HCT116 (cell line): ENCODE data around the gene RNF166. TPM values are rescaled to one million over a fixed set of nuclear protein-coding genes. Genes with fewer than 3 reads are reported as not detected.
A peak's percentile ranks its signal among the peaks of the same experiment; 100 is the strongest.

Experiments
- ATAC-seq: fragments of 200-7000 bp; cut with Tn5 transposase; 2 replicates; pipeline ENCODE4 v1.9.1; 2020; ENCODE audit warnings: mild to moderate bottlenecking, moderate library complexity
- BruUV-seq: library from RNA; stranded (reverse); fragments of 400-500 nt; replicated peaks from 2 replicates; lab custom pipeline; 2021; lab: Mats Ljungman, UMichigan
- CTCF ChIA-PET: fragments of 300-600 bp; sonication (Branson Sonifier 250); formaldehyde crosslinking; loops from one replicate; lab custom pipeline; 2021; ENCODE audit warnings: antibody characterized with exemption; lab: Charles Lee
- POLR2A ChIA-PET: fragments of 300-600, 350-600 bp; sonication (Branson Sonifier 250); formaldehyde crosslinking; loops from one replicate; lab custom pipeline; 2021; ENCODE audit warnings: antibody characterized with exemption; lab: Charles Lee
- RAD21 ChIA-PET, 2 experiments: fragments of 300-600 bp; sonication (Branson Sonifier 250); formaldehyde crosslinking; loops; one replicate each; lab custom pipeline; 2023; ENCODE audit warnings: low total read pairs in 2 of 2; ENCODE audit not compliant: uncharacterized antibody in 2 of 2, unreplicated experiment in 2 of 2, low non-redundant PET in 1 of 2; lab: Charles Lee
- DNase-seq: peaks from one replicate; pipeline ENCODE4 v3.0.0-alpha.2; 2010; ENCODE audit warnings: low read depth, low spot score
- H2AFZ ChIP-seq: fragments of 200-600 bp; shearing (Covaris generic), sonication (generic); 2 replicates; pipeline ENCODE4 v1.6.1; 2017; ENCODE audit warnings: low read depth, mixed run types, mixed read lengths, antibody characterized with exemption, low read length; ENCODE audit not compliant: poor library complexity, severe bottlenecking
- H3K27ac ChIP-seq: 2 replicates; pipeline ENCODE4 v1.5.1; 2012; ENCODE audit warnings: low read depth, low read length
- H3K27me3 ChIP-seq: fragments of 200-600 bp; sonication (generic); 2 replicates; pipeline ENCODE4 v1.6.1; 2016; ENCODE audit warnings: mixed run types, low read length, mixed read lengths; ENCODE audit not compliant: insufficient read depth
- H3K36me3 ChIP-seq, 2 experiments: fragments of 200-500 bp in 1 of 2; fragments of 200-600 bp in 1 of 2; sonication (Bioruptor generic) in 1 of 2; sonication (generic) in 1 of 2; 2 replicates each; pipeline versions ENCODE4 v1.5.1 to v1.6.1; 2014 to 2016; ENCODE audit warnings: low read length in 2 of 2, inconsistent platforms in 1 of 2, mixed read lengths in 1 of 2, mixed run types in 1 of 2; ENCODE audit not compliant: insufficient read depth in 2 of 2, control insufficient read depth in 1 of 2
- H3K4me1 ChIP-seq, 2 experiments: fragments of 200-600 bp in 1 of 2; sonication (generic) in 1 of 2; 2 replicates each; pipeline versions ENCODE4 v1.5.1 to v1.6.1; 2012 to 2017; ENCODE audit warnings: low read length in 2 of 2, inconsistent platforms in 1 of 2, mild to moderate bottlenecking in 1 of 2, mixed read lengths in 1 of 2, mixed run types in 1 of 2, moderate library complexity in 1 of 2; ENCODE audit not compliant: insufficient read depth in 2 of 2, control insufficient read depth in 1 of 2
- H3K4me2 ChIP-seq: fragments of 200-600 bp; sonication (generic); 2 replicates; pipeline ENCODE4 v1.6.1; 2017; ENCODE audit warnings: mixed run types, low read length, mixed read lengths
- H3K4me3 ChIP-seq, 2 experiments: fragments of 200-600 bp in 1 of 2; sonication (generic) in 1 of 2; replicated peaks in 1 of 2; 2 replicates each; pipeline ENCODE4 v1.5.1; 2011 to 2016; ENCODE audit warnings: low read length in 2 of 2, control low read depth in 1 of 2, low read depth in 1 of 2, mild to moderate bottlenecking in 1 of 2, mixed read lengths in 1 of 2, mixed run types in 1 of 2
- H3K79me2 ChIP-seq: fragments of 200-600 bp; sonication (generic); 2 replicates; pipeline ENCODE4 v1.6.1; 2017; ENCODE audit warnings: mild to moderate bottlenecking, mixed run types, low read length, moderate library complexity, mixed read lengths; ENCODE audit not compliant: insufficient read depth
- H3K9ac ChIP-seq: fragments of 200-600 bp; sonication (generic); 2 replicates; pipeline ENCODE4 v1.6.1; 2016; ENCODE audit warnings: low read length, mixed read lengths
- H3K9me2 ChIP-seq: fragments of 200-600 bp; sonication (generic), shearing (Covaris generic); 2 replicates; pipeline ENCODE4 v1.6.1; 2017; ENCODE audit warnings: mixed run types, mild to moderate bottlenecking, moderate library complexity; ENCODE audit not compliant: insufficient read depth
- H3K9me3 ChIP-seq, 2 experiments: fragments of 200-500 bp in 1 of 2; fragments of 200-600 bp in 1 of 2; sonication (Bioruptor generic) in 1 of 2; sonication (generic) in 1 of 2; 2 replicates each; pipeline ENCODE4 v1.6.1; 2014 to 2017; ENCODE audit warnings: low read length in 2 of 2, mixed read lengths in 2 of 2, inconsistent platforms in 1 of 2, low read depth in 1 of 2, mild to moderate bottlenecking in 1 of 2, mixed run types in 1 of 2, moderate library complexity in 1 of 2; ENCODE audit not compliant: control insufficient read depth in 1 of 2, insufficient read depth in 1 of 2
- H4K20me1 ChIP-seq: fragments of 200-600 bp; sonication (generic), shearing (Covaris generic); 2 replicates; pipeline ENCODE4 v1.6.1; 2017; ENCODE audit warnings: mixed run types, mild to moderate bottlenecking, moderate library complexity; ENCODE audit not compliant: insufficient read depth
- CBX3 ChIP-seq: IDR thresholded peaks from 2 replicates; pipeline ENCODE4 v1.6.1; 2012; ENCODE audit warnings: low read depth
- EGR1 ChIP-seq: IDR thresholded peaks from 2 replicates; pipeline ENCODE4 v1.6.1; 2012; ENCODE audit warnings: low read depth
- ELF1 ChIP-seq: IDR thresholded peaks from 2 replicates; pipeline ENCODE4 v1.6.1; 2012; ENCODE audit warnings: low read depth, borderline replicate concordance
- EZH2 ChIP-seq: fragments of 200-600 bp; sonication (generic); IDR thresholded peaks from 2 replicates; pipeline ENCODE4 v1.6.1; 2017; ENCODE audit warnings: antibody characterized with exemption, mixed run types
- FOSL1 ChIP-seq: IDR thresholded peaks from 2 replicates; pipeline ENCODE4 v1.6.1; 2012; ENCODE audit warnings: low read depth
- JUND ChIP-seq: IDR thresholded peaks from 2 replicates; pipeline ENCODE4 v1.6.1; 2012
- MAX ChIP-seq: IDR thresholded peaks from 2 replicates; pipeline ENCODE4 v1.6.1; 2012
- POLR2A ChIP-seq: IDR thresholded peaks from 2 replicates; pipeline ENCODE4 v1.7.0; 2011; ENCODE audit warnings: borderline replicate concordance; ENCODE audit not compliant: insufficient read depth, insufficient read length; ENCODE audit errors: extremely low read depth
- POLR2AphosphoS5 ChIP-seq: IDR thresholded peaks from 2 replicates; pipeline ENCODE4 v1.6.1; 2011; ENCODE audit warnings: mild to moderate bottlenecking, low read depth, low read length, moderate library complexity
- SIN3A ChIP-seq: IDR thresholded peaks from 2 replicates; pipeline ENCODE4 v1.6.1; 2012; ENCODE audit warnings: low read depth
- SP1 ChIP-seq: IDR thresholded peaks from 2 replicates; pipeline ENCODE4 v1.6.1; 2012; ENCODE audit warnings: low read depth
- SRF ChIP-seq: IDR thresholded peaks from 2 replicates; pipeline ENCODE4 v1.6.1; 2012; ENCODE audit warnings: low read depth
- TCF7L2 ChIP-seq: IDR thresholded peaks from 2 replicates; pipeline ENCODE4 v1.7.0; 2011; ENCODE audit warnings: borderline replicate concordance, inconsistent platforms; ENCODE audit not compliant: insufficient read depth, insufficient read length; ENCODE audit errors: extremely low read depth
- YY1 ChIP-seq: IDR thresholded peaks from 2 replicates; pipeline ENCODE4 v1.6.1; 2011; ENCODE audit warnings: low read length, low read depth, moderate library complexity, mild to moderate bottlenecking; ENCODE audit not compliant: insufficient replicate concordance; ENCODE audit errors: extremely low read depth
- ZBTB33 ChIP-seq: IDR thresholded peaks from 2 replicates; pipeline ENCODE4 v1.6.1; 2011; ENCODE audit warnings: mild to moderate bottlenecking, low read length, moderate library complexity; ENCODE audit not compliant: insufficient replicate concordance; ENCODE audit errors: extremely low read depth
- ZFX ChIP-seq: fragments of 450-650 bp; IDR thresholded peaks from 2 replicates; pipeline ENCODE4 v1.6.1; 2017
- ZNF274 ChIP-seq: fragments of 200-500 bp; sonication (Bioruptor generic); IDR thresholded peaks from 2 replicates; pipeline ENCODE4 v1.6.1; 2014; ENCODE audit warnings: mild to moderate bottlenecking, low read depth, low read length, inconsistent platforms
- intact Hi-C: fragments of 100-400 bp; cut with micrococcal nuclease; formaldehyde crosslinking; loops from 2 replicates; pipeline ENCODE4 v1.10.0; 2022
- total RNA-seq: library from RNA; stranded (reverse); gene quantifications from one replicate; pipeline ENCODE4 v1.2.1, GENCODE V29; 2021; ENCODE audit not compliant: unreplicated experiment
- TF ChIP-seq, protein P1 (sequence below), 3 experiments: fragments of 200-600 bp in 1 of 3; sonication (generic) in 1 of 3; IDR thresholded peaks in 2 of 3; conservative IDR thresholded peaks in 1 of 3; 2 replicates each; pipeline ENCODE4 v1.5.1; 2012 to 2017; ENCODE audit warnings: low read depth in 2 of 3, low read length in 2 of 3, antibody characterized with exemption in 1 of 3, borderline replicate concordance in 1 of 3, control low read depth in 1 of 3, mild to moderate bottlenecking in 1 of 3, mixed read lengths in 1 of 3, mixed run types in 1 of 3, moderate library complexity in 1 of 3; ENCODE audit not compliant: insufficient read depth in 1 of 3

The RNF166 gene
- total RNA-seq, 1 experiment from 2014 or later, result 39.4 TPM

- BruUV-seq, result TSS peak; percentile 67
- Histone ChIP-seq H3K4me1 (peaks cover 17 to 19% of the 10 kb centered on the region in 2 experiments), H3K9me3 (no peaks in the 10 kb centered on the region), H3K4me3 (peak overlapping the region; percentile 85 to 100), H4K20me1 (no peaks in the 10 kb centered on the region), H2AFZ (no peak overlapping the region), H3K27me3 (no peaks in the 10 kb centered on the region), H3K79me2 (peaks cover 59% of the 10 kb centered on the region), H3K9me2 (no peaks in the 10 kb centered on the region), H3K9ac (peak overlapping the region; percentile 76), H3K27ac (peak overlapping the region; percentile 73), H3K36me3 (peaks cover 2 to 5% of the 10 kb centered on the region in 2 experiments; a peak in 1 of 4 replicates), H3K4me2 (peak overlapping the region; percentile 84)
- intact Hi-C loops, result no loop called here
- ChIA-PET CTCF (interaction anchor here (1.8 kb wide), 1 partner anchor 30 kb away, joined by 9 read pairs; no protein-coding TSS in a partner anchor), RAD21 (no interaction called here), POLR2A (no interaction called here)
- no peak for TF ChIP-seq EGR1
- TF ChIP-seq FOSL1, result no peak
- no peak for TF ChIP-seq POLR2AphosphoS5
- no peak for TF ChIP-seq ZFX
- no peak for TF ChIP-seq ELF1
- TF ChIP-seq ZBTB33, result no peak
- TF ChIP-seq, protein P1, sequence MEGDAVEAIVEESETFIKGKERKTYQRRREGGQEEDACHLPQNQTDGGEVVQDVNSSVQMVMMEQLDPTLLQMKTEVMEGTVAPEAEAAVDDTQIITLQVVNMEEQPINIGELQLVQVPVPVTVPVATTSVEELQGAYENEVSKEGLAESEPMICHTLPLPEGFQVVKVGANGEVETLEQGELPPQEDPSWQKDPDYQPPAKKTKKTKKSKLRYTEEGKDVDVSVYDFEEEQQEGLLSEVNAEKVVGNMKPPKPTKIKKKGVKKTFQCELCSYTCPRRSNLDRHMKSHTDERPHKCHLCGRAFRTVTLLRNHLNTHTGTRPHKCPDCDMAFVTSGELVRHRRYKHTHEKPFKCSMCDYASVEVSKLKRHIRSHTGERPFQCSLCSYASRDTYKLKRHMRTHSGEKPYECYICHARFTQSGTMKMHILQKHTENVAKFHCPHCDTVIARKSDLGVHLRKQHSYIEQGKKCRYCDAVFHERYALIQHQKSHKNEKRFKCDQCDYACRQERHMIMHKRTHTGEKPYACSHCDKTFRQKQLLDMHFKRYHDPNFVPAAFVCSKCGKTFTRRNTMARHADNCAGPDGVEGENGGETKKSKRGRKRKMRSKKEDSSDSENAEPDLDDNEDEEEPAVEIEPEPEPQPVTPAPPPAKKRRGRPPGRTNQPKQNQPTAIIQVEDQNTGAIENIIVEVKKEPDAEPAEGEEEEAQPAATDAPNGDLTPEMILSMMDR (IDR thresholded peaks at IDR 0.05 in 2 of 3, conservative IDR thresholded peaks at IDR 0.05 in 1 of 3; ENCODE audit: borderline replicate concordance in 1 of 3, insufficient read depth in 1 of 3, low read depth in 2 of 3, low read length in 2 of 3), result no peak
- no peak for TF ChIP-seq TCF7L2
- no peak for TF ChIP-seq MAX
- TF ChIP-seq CBX3, result no peak
- no peak for TF ChIP-seq POLR2A
- TF ChIP-seq ZNF274, result no peak
- TF ChIP-seq SRF, result no peak
- no peak for TF ChIP-seq SP1
- no peak for TF ChIP-seq EZH2
- TF ChIP-seq SIN3A, result no peak
- TF ChIP-seq YY1, result no peak
- no peak for TF ChIP-seq JUND
- peak; percentile 3; the same call in 1 of the 2 replicates for ATAC-seq
- no peak for DNase-seq
Observed at GRCh38 chr16:88706965-88707826, 988 bp upstream of the RNF166 start.
